ENCODE results near the gene ZNF594. TPM values are rescaled to one million over a fixed set of nuclear protein-coding genes. Genes with fewer than 3 reads are reported as not detected.
"Not testable (repeated sequence)": the region's sequence is repeated elsewhere in the genome, so short reads cannot be mapped to it uniquely, and the experiment has no call there.

The ZNF594 gene
- total and polyA plus RNA-seq, 2 of the 13 experiments (the other 11 are each of a cell fraction or from before 2014, with no cell fraction given), result 2.9 to 9.6 TPM

DNA sequence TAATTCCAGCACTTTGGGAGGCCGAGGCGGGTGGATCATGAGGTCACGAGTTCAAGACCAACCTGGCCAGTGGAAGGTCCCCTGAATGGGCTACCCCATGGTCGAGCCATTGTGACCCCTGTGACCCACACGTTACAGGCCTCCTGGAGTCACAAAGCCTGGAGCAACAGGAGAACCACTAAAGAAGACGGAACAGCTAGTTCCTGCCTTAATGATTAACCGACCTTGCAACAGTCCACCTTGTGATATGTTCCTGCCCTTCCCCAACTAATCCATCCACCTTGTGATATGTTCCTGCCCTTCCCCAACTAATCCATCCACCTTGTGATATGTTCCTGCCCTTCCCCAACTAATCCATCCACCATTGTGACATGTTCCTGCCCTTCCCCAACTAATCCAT, 48.1 kb upstream of the ZNF594 start:
- H3K9me3 ChIP-seq (ENCODE audit: low read length); H3K79me2 ChIP-seq (ENCODE audit: insufficient read depth, low read length); intact Hi-C loops (cut with micrococcal nuclease; ENCODE audit: unreplicated experiment); in situ Hi-C loops (cut with HindIII; ENCODE audit: extremely low pct_ligation_motif_present, low pct_unique_long_range_greater_than_20kb); H3K4me2 ChIP-seq (ENCODE audit: low read depth, low read length); CTCF ChIA-PET (ENCODE audit: low intra/inter-chr PET ratio, low total read pairs); FAIRE-seq; H3K4me3 ChIP-seq (replicated peaks in 1 of 3; ENCODE audit: insufficient read depth in 1 of 3, low read depth in 2 of 3, low read length in 3 of 3); H2AFZ ChIP-seq (ENCODE audit: low read length); POLR2A ChIA-PET; ATAC-seq; BruUV-seq (replicated peaks); DNase-seq (ENCODE audit: low spot score); H3K36me3 ChIP-seq (replicated peaks in 1 of 2; ENCODE audit: control insufficient read depth in 1 of 2, insufficient read depth in 2 of 2, low read length in 2 of 2); H3K9ac ChIP-seq (ENCODE audit: insufficient read depth, low read depth, low read length); H3K27ac ChIP-seq (ENCODE audit: extremely low read length, insufficient read depth, low read length); H3K27me3 ChIP-seq (ENCODE audit: control insufficient read depth in 1 of 2, insufficient read depth in 2 of 2, low read length in 2 of 2): not testable (repeated sequence)
- TF ChIP-seq, protein P1, sequence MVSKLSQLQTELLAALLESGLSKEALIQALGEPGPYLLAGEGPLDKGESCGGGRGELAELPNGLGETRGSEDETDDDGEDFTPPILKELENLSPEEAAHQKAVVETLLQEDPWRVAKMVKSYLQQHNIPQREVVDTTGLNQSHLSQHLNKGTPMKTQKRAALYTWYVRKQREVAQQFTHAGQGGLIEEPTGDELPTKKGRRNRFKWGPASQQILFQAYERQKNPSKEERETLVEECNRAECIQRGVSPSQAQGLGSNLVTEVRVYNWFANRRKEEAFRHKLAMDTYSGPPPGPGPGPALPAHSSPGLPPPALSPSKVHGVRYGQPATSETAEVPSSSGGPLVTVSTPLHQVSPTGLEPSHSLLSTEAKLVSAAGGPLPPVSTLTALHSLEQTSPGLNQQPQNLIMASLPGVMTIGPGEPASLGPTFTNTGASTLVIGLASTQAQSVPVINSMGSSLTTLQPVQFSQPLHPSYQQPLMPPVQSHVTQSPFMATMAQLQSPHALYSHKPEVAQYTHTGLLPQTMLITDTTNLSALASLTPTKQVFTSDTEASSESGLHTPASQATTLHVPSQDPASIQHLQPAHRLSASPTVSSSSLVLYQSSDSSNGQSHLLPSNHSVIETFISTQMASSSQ (IDR thresholded peaks at IDR 0.05; ENCODE audit: low read depth), result peak; percentile 82
- TF ChIP-seq, protein P1 (CRISPR knock-in tag; IDR thresholded peaks at IDR 0.05; ENCODE audit: borderline replicate concordance), result peak; percentile 72; the same call in 1 of the 2 replicates
- WGBS (ENCODE audit: low lambda C conversion rate), result 64% methylated on average over 5 of the region's 7 CpGs
- Histone ChIP-seq H3K4me1 (ENCODE audit: insufficient read depth, low read length) (peaks cover 13% of the 10 kb centered on the region), H4K20me1 (ENCODE audit: insufficient read depth, low read length) (peaks cover 14% of the 10 kb centered on the region)

GRCh38 chr17:5238333-5238732, 46.7 kb upstream of the ZNF594 start:
- no peak for DNase-seq (ENCODE audit: low spot score)
- intact Hi-C loops (cut with micrococcal nuclease; ENCODE audit: unreplicated experiment), result no loop called here
- Histone ChIP-seq H3K27me3 (ENCODE audit: control insufficient read depth in 1 of 2, insufficient read depth in 2 of 2, low read length in 2 of 2) (peaks cover 2 to 19% of the 10 kb centered on the region in 2 experiments; a peak in 3 of 5 replicates), H3K79me2 (ENCODE audit: insufficient read depth, low read length) (no peaks in the 10 kb centered on the region), H3K4me2 (ENCODE audit: low read depth, low read length) (no peak overlapping the region), H3K9ac (ENCODE audit: insufficient read depth, low read depth, low read length) (no peak overlapping the region), H3K4me1 (ENCODE audit: insufficient read depth, low read length) (peaks cover 13% of the 10 kb centered on the region), H2AFZ (ENCODE audit: low read length) (no peak overlapping the region), H3K36me3 (replicated peaks in 1 of 2; ENCODE audit: control insufficient read depth in 1 of 2, insufficient read depth in 2 of 2, low read length in 2 of 2) (no peaks in the 10 kb centered on the region), H3K27ac (ENCODE audit: extremely low read length, insufficient read depth, low read length) (no peak overlapping the region), H4K20me1 (ENCODE audit: insufficient read depth, low read length) (peaks cover 18% of the 10 kb centered on the region), H3K4me3 (replicated peaks in 1 of 3; ENCODE audit: insufficient read depth in 1 of 3, low read depth in 2 of 3, low read length in 3 of 3) (no peak overlapping the region), H3K9me3 (ENCODE audit: low read length) (no peaks in the 10 kb centered on the region)
- ChIA-PET POLR2A (no interaction called here), CTCF (ENCODE audit: low intra/inter-chr PET ratio, low total read pairs) (interaction anchor here (0.6 to 1.7 kb wide), 3 partner anchors 11 to 41 kb away, joined by 3 to 33 read pairs (median 3); no protein-coding TSS in a partner anchor)
- in situ Hi-C loops (cut with HindIII; ENCODE audit: extremely low pct_ligation_motif_present, low pct_unique_long_range_greater_than_20kb), result no loop called here
- FAIRE-seq, result no peak
- no TSS peak for BruUV-seq (replicated peaks)
- 27% methylated on average over 4 of the region's 4 CpGs for WGBS (ENCODE audit: low lambda C conversion rate)
- ATAC-seq, result no peak
- no peak for TF ChIP-seq ZNF605 (CRISPR knock-in tag; IDR thresholded peaks at IDR 0.05)
- no peak for TF ChIP-seq GMEB1 (CRISPR knock-in tag; IDR thresholded peaks at IDR 0.05; ENCODE audit: borderline replicate concordance)
- no peak for TF ChIP-seq ZNF768 (CRISPR knock-in tag; IDR thresholded peaks at IDR 0.05)
- TF ChIP-seq HOXA7 (CRISPR knock-in tag; IDR thresholded peaks at IDR 0.05), result no peak
- no peak for TF ChIP-seq RNF2 (conservative IDR thresholded peaks at IDR 0.05; ENCODE audit: low read depth)
- TF ChIP-seq SNAI1 (CRISPR knock-in tag; IDR thresholded peaks at IDR 0.05; ENCODE audit: borderline replicate concordance), result no peak
- no peak for TF ChIP-seq SATB2 (CRISPR knock-in tag; IDR thresholded peaks at IDR 0.05)
- TF ChIP-seq NR2C2 (CRISPR knock-in tag; IDR thresholded peaks at IDR 0.05; ENCODE audit: borderline replicate concordance), result no peak
- TF ChIP-seq EEA1 (CRISPR knock-in tag; IDR thresholded peaks at IDR 0.05; ENCODE audit: borderline replicate concordance), result no peak
- TF ChIP-seq PTBP1 (IDR thresholded peaks at IDR 0.05; ENCODE audit: low read depth, low read length, poor library complexity, severe bottlenecking), result no peak
